OCI-LY3 (cell line): ENCODE data around the gene SLC7A5.

Source experiments
- CTCF ChIP-seq: fragments of 200-600, 300-600 bp; sonication (generic); IDR thresholded peaks from 2 replicates; pipeline ENCODE4 v1.5.1; 2014; ENCODE audit warnings: antibody characterized with exemption, low read length, low read depth
- EZH2phosphoT487 ChIP-seq: fragments of 200-600 bp; shearing (Covaris generic); IDR thresholded peaks from 2 replicates; pipeline ENCODE4 v1.6.1; 2018; ENCODE audit warnings: antibody characterized with exemption, mixed run types, low read depth

GRCh38 chr16:87828907-87829621 is 40.2 kb downstream of the SLC7A5 start:
- TF ChIP-seq CTCF (no peak), EZH2phosphoT487 (no peak)
